ENCODE results near the gene PRSS38. TPM values are rescaled to one million over a fixed set of nuclear protein-coding genes. Genes with fewer than 3 reads are reported as not detected.

PRSS38 gene
- total RNA-seq, 2 donors from 2014 or later: 3.0 TPM; not detected in 1

DNA sequence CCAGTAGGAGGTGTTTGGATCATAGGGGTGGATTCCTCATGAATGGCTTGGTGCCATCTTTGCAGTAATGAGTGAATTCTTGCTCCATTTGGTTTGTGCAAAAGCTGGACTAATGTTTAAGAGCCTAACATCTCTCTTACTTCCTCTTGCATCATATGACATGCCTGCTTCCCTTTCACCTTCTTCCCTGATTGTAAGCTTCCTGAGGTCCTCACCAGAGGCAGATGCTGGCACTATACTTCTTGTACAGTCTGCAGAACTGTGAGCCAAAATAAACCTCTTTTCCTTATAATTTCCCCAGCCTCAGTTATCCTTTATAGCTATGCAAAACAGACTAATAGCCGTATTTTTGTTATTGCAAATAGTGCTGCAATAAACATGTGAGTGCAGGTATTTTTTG, 8.1 kb downstream of the PRSS38 start:
- WGBS: 86% methylated on average over 1 of the region's 1 CpG
- Histone ChIP-seq H3K27me3 (replicated peaks; ENCODE audit: insufficient read depth) (no peaks in the 10 kb centered on the region), H3K9me3 (no peaks in the 10 kb centered on the region), H3K36me3 (no peaks in the 10 kb centered on the region), H3K27ac (no peak overlapping the region), H3K4me1 (replicated peaks) (no peaks in the 10 kb centered on the region), H3K4me3 (no peak overlapping the region)
- DNase-seq (ENCODE audit: low spot score): no peak
- intact Hi-C loops (cut with DNase I): no loop called here
- TF ChIP-seq, protein P1, sequence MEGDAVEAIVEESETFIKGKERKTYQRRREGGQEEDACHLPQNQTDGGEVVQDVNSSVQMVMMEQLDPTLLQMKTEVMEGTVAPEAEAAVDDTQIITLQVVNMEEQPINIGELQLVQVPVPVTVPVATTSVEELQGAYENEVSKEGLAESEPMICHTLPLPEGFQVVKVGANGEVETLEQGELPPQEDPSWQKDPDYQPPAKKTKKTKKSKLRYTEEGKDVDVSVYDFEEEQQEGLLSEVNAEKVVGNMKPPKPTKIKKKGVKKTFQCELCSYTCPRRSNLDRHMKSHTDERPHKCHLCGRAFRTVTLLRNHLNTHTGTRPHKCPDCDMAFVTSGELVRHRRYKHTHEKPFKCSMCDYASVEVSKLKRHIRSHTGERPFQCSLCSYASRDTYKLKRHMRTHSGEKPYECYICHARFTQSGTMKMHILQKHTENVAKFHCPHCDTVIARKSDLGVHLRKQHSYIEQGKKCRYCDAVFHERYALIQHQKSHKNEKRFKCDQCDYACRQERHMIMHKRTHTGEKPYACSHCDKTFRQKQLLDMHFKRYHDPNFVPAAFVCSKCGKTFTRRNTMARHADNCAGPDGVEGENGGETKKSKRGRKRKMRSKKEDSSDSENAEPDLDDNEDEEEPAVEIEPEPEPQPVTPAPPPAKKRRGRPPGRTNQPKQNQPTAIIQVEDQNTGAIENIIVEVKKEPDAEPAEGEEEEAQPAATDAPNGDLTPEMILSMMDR (IDR thresholded peaks at IDR 0.05): no peak
- no peak for TF ChIP-seq POLR2AphosphoS5 (IDR thresholded peaks at IDR 0.05)

DNA sequence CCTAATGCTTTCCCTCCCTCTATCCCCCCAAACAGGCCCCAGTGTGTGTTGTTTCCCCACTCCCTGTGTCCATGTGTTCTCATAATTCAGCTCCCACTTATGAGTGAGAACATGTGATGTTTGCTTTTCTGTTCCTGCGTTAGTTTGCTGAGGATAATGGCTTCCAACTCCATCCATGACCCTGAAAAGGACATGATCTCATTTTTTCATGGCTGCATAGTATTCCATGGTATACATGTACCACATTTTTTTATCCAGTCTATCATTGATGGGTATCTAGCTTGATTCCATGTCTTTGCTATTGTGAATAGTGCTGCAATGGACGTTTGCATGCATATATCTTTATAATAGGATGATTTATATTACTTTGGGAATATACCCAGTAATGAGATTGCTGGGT, 8.7 kb downstream of the PRSS38 start:
- DNase-seq (ENCODE audit: low spot score): no peak
- TF ChIP-seq, protein P1 (IDR thresholded peaks at IDR 0.05): no peak
- TF ChIP-seq POLR2A (IDR thresholded peaks at IDR 0.05): no peak
- Histone ChIP-seq H3K36me3 (no peaks in the 10 kb centered on the region), H3K9me3 (no peaks in the 10 kb centered on the region), H3K27me3 (replicated peaks; ENCODE audit: insufficient read depth) (no peaks in the 10 kb centered on the region), H3K27ac (no peak overlapping the region), H3K4me1 (replicated peaks) (no peaks in the 10 kb centered on the region), H3K4me3 (no peak overlapping the region)
- intact Hi-C loops (cut with DNase I): no loop called here
- 37% methylated on average over 2 of the region's 2 CpGs for WGBS

DNA sequence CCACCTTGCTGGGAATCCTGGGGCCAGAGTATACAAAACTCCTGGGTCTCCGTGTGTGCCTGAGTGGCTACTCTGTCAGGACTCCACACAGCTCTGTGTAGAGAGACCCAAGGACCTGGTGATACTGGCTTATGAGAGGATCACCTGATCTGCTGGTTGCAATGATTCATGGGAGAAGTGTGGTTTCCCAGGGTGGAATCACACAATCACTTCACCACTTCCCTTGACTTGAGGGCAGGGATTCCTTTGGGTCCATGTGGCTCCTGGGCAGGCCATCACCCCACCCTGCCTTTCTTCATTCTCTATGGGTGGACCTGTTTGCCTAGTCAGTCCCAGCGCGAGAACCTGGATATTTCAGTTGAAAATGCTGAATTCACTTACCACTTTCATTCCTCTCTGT, 13.3 kb downstream of the PRSS38 start:
- intact Hi-C loops (cut with DNase I): no loop called here
- DNase-seq (ENCODE audit: low spot score): no peak
- no peaks in the 10 kb centered on the region for H3K4me1 ChIP-seq (replicated peaks)
- 76% methylated on average over 3 of the region's 3 CpGs for WGBS
- H3K9me3 ChIP-seq: no peaks in the 10 kb centered on the region
- H3K4me3 ChIP-seq: no peak overlapping the region
- no peak overlapping the region for H3K27ac ChIP-seq
- H3K27me3 ChIP-seq (replicated peaks; ENCODE audit: insufficient read depth): no peaks in the 10 kb centered on the region
- H3K36me3 ChIP-seq: no peaks in the 10 kb centered on the region
- TF ChIP-seq POLR2A (IDR thresholded peaks at IDR 0.05) (no peak), POLR2AphosphoS5 (IDR thresholded peaks at IDR 0.05) (no peak)
- TF ChIP-seq, protein P1 (IDR thresholded peaks at IDR 0.05): no peak

DNA sequence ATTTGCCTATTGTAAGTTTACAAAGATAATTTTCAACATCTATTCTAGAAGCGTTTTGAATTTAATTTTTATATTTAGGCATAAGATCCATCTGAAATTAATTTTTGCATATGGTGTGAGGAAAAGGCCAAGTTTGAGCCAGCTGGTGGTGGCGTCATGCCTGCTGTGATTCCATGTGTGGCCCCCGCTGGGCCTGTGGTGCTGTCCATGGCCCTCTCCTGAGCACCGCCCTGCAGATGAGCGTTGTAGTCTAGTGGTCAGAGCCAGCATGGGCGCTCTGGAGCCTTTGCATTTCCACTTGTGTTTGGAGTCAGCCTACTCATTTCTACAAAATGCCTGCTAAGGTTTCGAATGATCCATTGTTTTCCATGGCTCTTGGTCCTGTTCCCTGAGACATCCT, 22.7 kb downstream of the PRSS38 start:
- no peak for DNase-seq (ENCODE audit: low spot score)
- Histone ChIP-seq H3K27ac (no peak overlapping the region), H3K27me3 (replicated peaks; ENCODE audit: insufficient read depth) (no peaks in the 10 kb centered on the region), H3K36me3 (no peaks in the 10 kb centered on the region), H3K4me1 (replicated peaks) (no peaks in the 10 kb centered on the region), H3K9me3 (no peaks in the 10 kb centered on the region), H3K4me3 (no peak overlapping the region)
- WGBS: 83% methylated on average over 7 of the region's 7 CpGs
- intact Hi-C loops (cut with DNase I): no loop called here
- TF ChIP-seq POLR2A (IDR thresholded peaks at IDR 0.05) (no peak), POLR2AphosphoS5 (IDR thresholded peaks at IDR 0.05) (no peak)

DNA sequence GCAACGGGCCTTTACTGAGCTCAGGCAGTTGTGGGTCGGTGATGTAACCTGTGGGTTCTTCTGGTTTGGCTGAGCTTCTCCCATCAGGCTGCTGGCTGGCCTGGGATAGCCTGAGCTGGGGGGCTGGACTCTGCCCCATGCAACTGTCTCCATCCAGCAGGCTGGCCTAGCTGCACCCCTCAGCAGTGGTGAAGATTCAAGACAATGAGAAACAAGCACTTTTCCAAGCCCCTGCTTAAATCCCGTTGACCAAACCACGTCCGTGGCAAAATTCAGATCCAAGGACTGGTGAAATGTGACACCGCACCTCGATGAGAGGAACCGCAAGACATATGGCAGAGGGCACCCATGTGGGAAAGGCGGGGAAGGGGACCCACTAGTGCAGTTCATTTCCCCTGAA, 25.6 kb downstream of the PRSS38 start:
- DNase-seq (ENCODE audit: low spot score): no peak
- H3K4me3 ChIP-seq: no peak overlapping the region
- intact Hi-C loops (cut with DNase I): no loop called here
- TF ChIP-seq, protein P1 (IDR thresholded peaks at IDR 0.05): no peak
- no peak for TF ChIP-seq POLR2A (IDR thresholded peaks at IDR 0.05)
- TF ChIP-seq POLR2AphosphoS5 (IDR thresholded peaks at IDR 0.05): no peak
- H3K27ac ChIP-seq: no peak overlapping the region
- no peaks in the 10 kb centered on the region for H3K36me3 ChIP-seq
- no peaks in the 10 kb centered on the region for H3K4me1 ChIP-seq (replicated peaks)
- H3K27me3 ChIP-seq (replicated peaks; ENCODE audit: insufficient read depth): no peaks in the 10 kb centered on the region
- H3K9me3 ChIP-seq: no peaks in the 10 kb centered on the region
- WGBS: 57% methylated on average over 9 of the region's 9 CpGs

All from prostate gland (tissue), 2 donors.